HUES48 (cell line): ENCODE measurements around the gene CTNNAL1.
A peak's percentile ranks its signal among the peaks of the same experiment; 100 is the strongest.

ENCODE experiments used
- H3K27ac ChIP-seq: one replicate; pipeline ENCODE4 v1.7.0; 2013; ENCODE audit warnings: low read depth, low read length, inconsistent platforms
- H3K27me3 ChIP-seq: 2 replicates; pipeline ENCODE4 v1.6.1; 2013; ENCODE audit warnings: mild to moderate bottlenecking, low read length; ENCODE audit not compliant: control insufficient read depth, insufficient read depth
- H3K36me3 ChIP-seq: 2 replicates; pipeline ENCODE4 v1.6.1; 2013; ENCODE audit warnings: low read length; ENCODE audit not compliant: control insufficient read depth, insufficient read depth
- H3K4me1 ChIP-seq: 2 replicates; pipeline ENCODE4 v1.6.1; 2013; ENCODE audit warnings: mild to moderate bottlenecking, low read length; ENCODE audit not compliant: control insufficient read depth, insufficient read depth
- H3K4me3 ChIP-seq: 2 replicates; pipeline ENCODE4 v1.5.1; 2013; ENCODE audit warnings: mild to moderate bottlenecking, low read depth, low read length
- H3K9ac ChIP-seq: 2 replicates; pipeline ENCODE4 v1.6.1; 2013; ENCODE audit warnings: mild to moderate bottlenecking, low read depth, low read length, moderate library complexity
- H3K9me3 ChIP-seq: 2 replicates; pipeline ENCODE4 v1.6.1; 2013; ENCODE audit warnings: low read length; ENCODE audit not compliant: control insufficient read depth, insufficient read depth

Gene CTNNAL1

GRCh38 chr9:109026306-109026705, 13.0 kb upstream of the CTNNAL1 start:
- Histone ChIP-seq H3K4me3 (no peak overlapping the region), H3K9ac (no peak overlapping the region), H3K4me1 (peaks cover 6% of the 10 kb centered on the region; the same call in 1 of the 2 replicates), H3K27ac (no peak overlapping the region), H3K27me3 (no peaks in the 10 kb centered on the region), H3K9me3 (no peaks in the 10 kb centered on the region), H3K36me3 (peaks cover 19% of the 10 kb centered on the region)

GRCh38 chr9:109022873-109023272, 9.6 kb upstream of the CTNNAL1 start:
- Histone ChIP-seq H3K9me3 (no peaks in the 10 kb centered on the region), H3K27ac (peak overlapping the region; percentile 51), H3K27me3 (no peaks in the 10 kb centered on the region), H3K9ac (no peak overlapping the region), H3K4me1 (peaks cover 6% of the 10 kb centered on the region; the same call in 1 of the 2 replicates), H3K4me3 (no peak overlapping the region), H3K36me3 (peaks cover 34% of the 10 kb centered on the region; the same call in 1 of the 2 replicates)

- peaks cover 30% of the 10 kb centered on the region; the same call in 1 of the 2 replicates for H3K36me3 ChIP-seq
Measured at GRCh38 chr9:109020581-109021511, 7.5 kb upstream of the CTNNAL1 start.

GRCh38 chr9:109020113-109020512, 6.8 kb upstream of the CTNNAL1 start:
- Histone ChIP-seq H3K36me3 (peaks cover 30% of the 10 kb centered on the region; the same call in 1 of the 2 replicates), H3K4me1 (peaks cover 6% of the 10 kb centered on the region; the same call in 1 of the 2 replicates)

More at GRCh38 chr9:109020581-109021511, 7.5 kb upstream of the CTNNAL1 start:
- no peaks in the 10 kb centered on the region for H3K27me3 ChIP-seq
- no peak overlapping the region for H3K9ac ChIP-seq
- H3K4me1 ChIP-seq, result peaks cover 6% of the 10 kb centered on the region; the same call in 1 of the 2 replicates
- no peak overlapping the region for H3K4me3 ChIP-seq
- no peaks in the 10 kb centered on the region for H3K9me3 ChIP-seq
- H3K27ac ChIP-seq, result no peak overlapping the region

GRCh38 chr9:109019420-109019819, 6.1 kb upstream of the CTNNAL1 start:
- Histone ChIP-seq H3K9me3 (no peaks in the 10 kb centered on the region), H3K36me3 (peaks cover 30% of the 10 kb centered on the region; the same call in 1 of the 2 replicates), H3K9ac (no peak overlapping the region), H3K4me1 (peaks cover 6% of the 10 kb centered on the region; the same call in 1 of the 2 replicates), H3K4me3 (no peak overlapping the region), H3K27me3 (no peaks in the 10 kb centered on the region), H3K27ac (no peak overlapping the region)

More at GRCh38 chr9:109020113-109020512, 6.8 kb upstream of the CTNNAL1 start:
- H3K27me3 ChIP-seq, result no peaks in the 10 kb centered on the region
- H3K27ac ChIP-seq, result no peak overlapping the region
- no peaks in the 10 kb centered on the region for H3K9me3 ChIP-seq
- H3K4me3 ChIP-seq, result no peak overlapping the region
- H3K9ac ChIP-seq, result no peak overlapping the region

- H3K27ac ChIP-seq, result no peak overlapping the region
Measured at GRCh38 chr9:109017493-109017892, 4.2 kb upstream of the CTNNAL1 start.

GRCh38 chr9:109017061-109017460, 3.8 kb upstream of the CTNNAL1 start:
- no peaks in the 10 kb centered on the region for H3K9me3 ChIP-seq
- H3K36me3 ChIP-seq, result peaks cover 30% of the 10 kb centered on the region; the same call in 1 of the 2 replicates
- H3K4me3 ChIP-seq, result no peak overlapping the region
- H3K9ac ChIP-seq, result no peak overlapping the region
- 0 out of 2 replicates have a peak, but pooled peaks cover 6% of the 10 kb centered on the region for H3K4me1 ChIP-seq
- peaks cover 4% of the 10 kb centered on the region for H3K27me3 ChIP-seq
- H3K27ac ChIP-seq, result no peak overlapping the region

More at GRCh38 chr9:109017493-109017892, 4.2 kb upstream of the CTNNAL1 start:
- H3K36me3 ChIP-seq, result peaks cover 30% of the 10 kb centered on the region; the same call in 1 of the 2 replicates
- no peaks in the 10 kb centered on the region for H3K27me3 ChIP-seq
- H3K4me1 ChIP-seq, result 0 out of 2 replicates have a peak, but pooled peaks cover 6% of the 10 kb centered on the region
- no peaks in the 10 kb centered on the region for H3K9me3 ChIP-seq
- no peak overlapping the region for H3K9ac ChIP-seq
- no peak overlapping the region for H3K4me3 ChIP-seq

GRCh38 chr9:109016132-109016531, 2.8 kb upstream of the CTNNAL1 start:
- H3K36me3 ChIP-seq, result peaks cover 29% of the 10 kb centered on the region; the same call in 1 of the 2 replicates
- H3K4me1 ChIP-seq, result peaks cover 15% of the 10 kb centered on the region
- H3K27me3 ChIP-seq, result peaks cover 13% of the 10 kb centered on the region
- no peak overlapping the region for H3K27ac ChIP-seq
- H3K9ac ChIP-seq, result no peak overlapping the region
- no peak overlapping the region for H3K4me3 ChIP-seq
- H3K9me3 ChIP-seq, result no peaks in the 10 kb centered on the region

GRCh38 chr9:109014608-109015280, 1.4 kb upstream of the CTNNAL1 start:
- H3K27ac ChIP-seq, result peak overlapping the region; percentile 77
- no peak overlapping the region for H3K9ac ChIP-seq
- peaks cover 15% of the 10 kb centered on the region for H3K27me3 ChIP-seq
- H3K4me1 ChIP-seq, result peaks cover 16% of the 10 kb centered on the region
- no peak overlapping the region for H3K4me3 ChIP-seq
- H3K9me3 ChIP-seq, result no peaks in the 10 kb centered on the region
- H3K36me3 ChIP-seq, result peaks cover 15% of the 10 kb centered on the region; the same call in 1 of the 2 replicates

GRCh38 chr9:109013679-109014607, 644 bp upstream of the CTNNAL1 start:
- Histone ChIP-seq H3K4me3 (peak overlapping the region; percentile 75), H3K27ac (peak overlapping the region; percentile 77), H3K9me3 (no peaks in the 10 kb centered on the region), H3K9ac (no peak overlapping the region), H3K4me1 (peaks cover 16% of the 10 kb centered on the region), H3K36me3 (peaks cover 7% of the 10 kb centered on the region; the same call in 1 of the 2 replicates), H3K27me3 (peaks cover 15% of the 10 kb centered on the region)
